Duodenal mucosa (tissue), 2 donors: ENCODE data around the gene TGM4.

ENCODE experiments used
- H3K27ac ChIP-seq: one replicate; pipeline ENCODE4 v1.7.0; 2013; ENCODE audit warnings: low read depth, low read length
- H3K27me3 ChIP-seq, 2 donors: one replicate each; pipeline ENCODE4 v1.7.0; 2013; ENCODE audit warnings: low read length in 2 of 2, control low read depth in 1 of 2; ENCODE audit not compliant: insufficient read depth in 2 of 2, control insufficient read depth in 1 of 2
- H3K36me3 ChIP-seq, 2 donors: one replicate each; pipeline ENCODE4 v1.7.0; 2013; ENCODE audit warnings: low read length in 2 of 2, control low read depth in 1 of 2; ENCODE audit not compliant: insufficient read depth in 2 of 2, control insufficient read depth in 1 of 2
- H3K4me1 ChIP-seq, 2 donors: one replicate each; pipeline ENCODE4 v1.7.0; 2013; ENCODE audit warnings: low read length in 2 of 2, control low read depth in 1 of 2; ENCODE audit not compliant: insufficient read depth in 2 of 2, control insufficient read depth in 1 of 2
- H3K4me3 ChIP-seq, 2 donors: one replicate each; pipeline ENCODE4 v1.7.0; 2013; ENCODE audit warnings: low read length in 2 of 2, low read depth in 1 of 2
- H3K9ac ChIP-seq, 2 donors: one replicate each; pipeline ENCODE4 v1.7.0; 2013; ENCODE audit warnings: low read length in 2 of 2, low read depth in 1 of 2
- H3K9me3 ChIP-seq, 2 donors: one replicate each; pipeline ENCODE4 v1.7.0; 2013; ENCODE audit warnings: low read length in 2 of 2, control low read depth in 1 of 2; ENCODE audit not compliant: control insufficient read depth in 1 of 2

TGM4 gene

DNA sequence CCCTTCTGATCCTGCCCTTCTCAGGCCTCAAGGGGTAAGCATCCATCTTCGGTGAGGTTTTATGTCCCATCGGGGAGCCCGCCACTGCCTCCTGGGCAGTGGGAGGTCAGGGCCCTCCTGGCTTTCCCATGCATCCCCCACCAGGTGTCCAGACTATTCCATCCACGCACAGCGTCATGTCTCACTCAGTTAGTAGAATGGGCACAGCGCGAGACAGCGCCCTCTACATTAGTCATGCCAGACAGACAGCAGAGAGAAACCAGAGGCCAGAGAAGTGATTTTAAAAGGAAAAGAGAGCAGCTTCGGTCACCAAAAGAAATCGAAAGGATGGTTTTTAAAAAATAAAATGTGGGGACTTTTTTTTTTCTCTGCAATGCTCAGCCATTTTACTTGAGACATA is 51.8 kb downstream of the TGM4 start:
- no peaks in the 10 kb centered on the region for H3K27me3 ChIP-seq
- no peak overlapping the region for H3K9ac ChIP-seq
- H3K36me3 ChIP-seq = peaks cover 27 to 60% of the 10 kb centered on the region in 2 donors
- no peak overlapping the region for H3K4me3 ChIP-seq
- no peaks in the 10 kb centered on the region for H3K9me3 ChIP-seq
- H3K27ac ChIP-seq = no peak overlapping the region
- H3K4me1 ChIP-seq = no peaks in the 10 kb centered on the region

GRCh38 chr3:44926921-44927320 is 52.5 kb downstream of the TGM4 start:
- Histone ChIP-seq H3K4me1 (no peaks in the 10 kb centered on the region), H3K27me3 (no peaks in the 10 kb centered on the region), H3K9me3 (no peaks in the 10 kb centered on the region), H3K4me3 (no peak overlapping the region), H3K36me3 (peaks cover 30 to 61% of the 10 kb centered on the region in 2 donors), H3K9ac (no peak overlapping the region), H3K27ac (no peak overlapping the region)

GRCh38 chr3:44927371-44927770 is 53.0 kb downstream of the TGM4 start:
- no peaks in the 10 kb centered on the region for H3K4me1 ChIP-seq
- peaks cover 30 to 63% of the 10 kb centered on the region in 2 donors for H3K36me3 ChIP-seq
- H3K4me3 ChIP-seq = no peak overlapping the region
- H3K9ac ChIP-seq = no peak overlapping the region
- no peaks in the 10 kb centered on the region for H3K9me3 ChIP-seq
- H3K27me3 ChIP-seq = no peaks in the 10 kb centered on the region
- H3K27ac ChIP-seq = no peak overlapping the region

- H3K9me3 ChIP-seq = no peaks in the 10 kb centered on the region
- no peak overlapping the region for H3K9ac ChIP-seq
- H3K4me1 ChIP-seq = no peaks in the 10 kb centered on the region
- H3K27ac ChIP-seq = no peak overlapping the region
- H3K27me3 ChIP-seq = no peaks in the 10 kb centered on the region
- peaks cover 43 to 74% of the 10 kb centered on the region in 2 donors for H3K36me3 ChIP-seq
- no peak overlapping the region for H3K4me3 ChIP-seq
Measured at GRCh38 chr3:44929782-44930181, 55.4 kb downstream of the TGM4 start.

- Histone ChIP-seq H3K36me3 (peaks cover 38 to 71% of the 10 kb centered on the region in 2 donors), H3K4me3 (no peak overlapping the region), H3K27ac (no peak overlapping the region), H3K9ac (no peak overlapping the region), H3K4me1 (no peaks in the 10 kb centered on the region), H3K9me3 (no peaks in the 10 kb centered on the region), H3K27me3 (no peaks in the 10 kb centered on the region)
Measured at GRCh38 chr3:44930911-44931310, 56.5 kb downstream of the TGM4 start.

GRCh38 chr3:44931791-44932190 is 57.4 kb downstream of the TGM4 start:
- Histone ChIP-seq H3K9me3 (no peaks in the 10 kb centered on the region), H3K27ac (no peak overlapping the region), H3K9ac (no peak overlapping the region), H3K27me3 (no peaks in the 10 kb centered on the region), H3K36me3 (peaks cover 35 to 74% of the 10 kb centered on the region in 2 donors), H3K4me3 (no peak overlapping the region), H3K4me1 (no peaks in the 10 kb centered on the region)

GRCh38 chr3:44932271-44932670 is 57.9 kb downstream of the TGM4 start:
- no peaks in the 10 kb centered on the region for H3K27me3 ChIP-seq
- no peaks in the 10 kb centered on the region for H3K9me3 ChIP-seq
- no peak overlapping the region for H3K4me3 ChIP-seq
- no peak overlapping the region for H3K27ac ChIP-seq
- H3K36me3 ChIP-seq = peaks cover 35 to 74% of the 10 kb centered on the region in 2 donors
- H3K9ac ChIP-seq = no peak overlapping the region
- H3K4me1 ChIP-seq = no peaks in the 10 kb centered on the region

- no peak overlapping the region for H3K4me3 ChIP-seq
- no peaks in the 10 kb centered on the region for H3K27me3 ChIP-seq
- no peaks in the 10 kb centered on the region for H3K4me1 ChIP-seq
- no peak overlapping the region for H3K9ac ChIP-seq
- no peak overlapping the region for H3K27ac ChIP-seq
- H3K9me3 ChIP-seq = no peaks in the 10 kb centered on the region
- peaks cover 28 to 77% of the 10 kb centered on the region in 2 donors for H3K36me3 ChIP-seq
Measured at GRCh38 chr3:44932986-44933944, 58.9 kb downstream of the TGM4 start.

GRCh38 chr3:44939581-44940036 is 65.2 kb downstream of the TGM4 start:
- Histone ChIP-seq H3K36me3 (peaks cover 24 to 66% of the 10 kb centered on the region in 2 donors), H3K9ac (no peak overlapping the region), H3K4me1 (no peaks in the 10 kb centered on the region), H3K27ac (no peak overlapping the region), H3K9me3 (no peaks in the 10 kb centered on the region), H3K27me3 (no peaks in the 10 kb centered on the region), H3K4me3 (no peak overlapping the region)

GRCh38 chr3:44942202-44942921 is 68.0 kb downstream of the TGM4 start:
- H3K36me3 ChIP-seq = peaks cover 34 to 69% of the 10 kb centered on the region in 2 donors
- H3K27ac ChIP-seq = no peak overlapping the region
- H3K4me1 ChIP-seq = no peaks in the 10 kb centered on the region
- no peaks in the 10 kb centered on the region for H3K27me3 ChIP-seq
- H3K9ac ChIP-seq = no peak overlapping the region
- H3K9me3 ChIP-seq = no peaks in the 10 kb centered on the region
- no peak overlapping the region for H3K4me3 ChIP-seq
